GM12878 (cell line): Measurements from ENCODE around the gene ZBTB22. TPM values are rescaled to one million over a fixed set of nuclear protein-coding genes. Genes with fewer than 3 reads are reported as not detected.
A peak's percentile ranks its signal among the peaks of the same experiment; 100 is the strongest.

Experiments used
- ATAC-seq: fragments of 200-7000 bp; cut with Tn5 transposase; 3 replicates; pipeline ENCODE4 v1.9.1; 2020; ENCODE audit warnings: mild to moderate bottlenecking, moderate library complexity
- BruUV-seq: library from RNA; stranded (reverse); fragments of 400-500 nt; replicated peaks from 2 replicates; lab custom pipeline; 2021; lab: Mats Ljungman, UMichigan
- CTCF ChIA-PET: fragments of 300-600 bp; sonication (Branson Sonifier 250); formaldehyde crosslinking; extraction: SDS; loops from one replicate; lab custom pipeline; 2021; ENCODE audit warnings: inconsistent platforms; lab: Yijun Ruan, JAX
- POLR2A ChIA-PET: fragments of 350-600 bp; formaldehyde crosslinking; extraction: SDS; loops from one replicate; lab custom pipeline; 2021; ENCODE audit warnings: inconsistent platforms; lab: Charles Lee
- RAD21 ChIA-PET: fragments of 300-600 bp; sonication (Branson Sonifier 250); formaldehyde crosslinking; loops from one replicate; lab custom pipeline; 2023; ENCODE audit warnings: antibody characterized with exemption; ENCODE audit not compliant: unreplicated experiment; lab: Charles Lee
- SMC1A ChIA-PET: fragments of 300-600 bp; sonication (Branson Sonifier 250); formaldehyde crosslinking; loops from one replicate; lab custom pipeline; 2023; ENCODE audit not compliant: unreplicated experiment, uncharacterized antibody; lab: Charles Lee
- DNase-seq: peaks from one replicate; pipeline ENCODE4 v3.0.0-alpha.2; 2011; ENCODE audit warnings: low read depth, low spot score
- FAIRE-seq: peaks from 3 replicates; lab custom pipeline; 2011; peaks lifted over from hg19 to GRCh38; lab: Jason Lieb, UNC
- H2AFZ ChIP-seq: 2 replicates; pipeline ENCODE4 v1.6.0; 2011; ENCODE audit warnings: low read depth, low read length, control low read depth; ENCODE audit not compliant: control insufficient read depth
- H3K27ac ChIP-seq: 2 replicates; pipeline ENCODE4 v1.5.1; 2011; ENCODE audit warnings: control low read depth; ENCODE audit not compliant: control insufficient read depth, insufficient read depth
- H3K27me3 ChIP-seq, 2 experiments: replicated peaks in 1 of 2; 2 replicates each; pipeline versions ENCODE4 v1.6.0 to v1.6.1; 2011; ENCODE audit warnings: low read length in 1 of 2; ENCODE audit not compliant: control insufficient read depth in 2 of 2, insufficient read depth in 2 of 2
- H3K36me3 ChIP-seq, 2 experiments: 2 replicates each; pipeline ENCODE4 v1.5.1; 2011; ENCODE audit warnings: low read length in 1 of 2; ENCODE audit not compliant: control insufficient read depth in 2 of 2, insufficient read depth in 2 of 2
- H3K4me1 ChIP-seq: 2 replicates; pipeline ENCODE4 v1.6.1; 2011; ENCODE audit warnings: mild to moderate bottlenecking, low read length, moderate library complexity, mixed read lengths; ENCODE audit not compliant: control insufficient read depth, insufficient read depth
- H3K4me2 ChIP-seq: 2 replicates; pipeline ENCODE4 v1.6.0; 2011; ENCODE audit warnings: control low read depth; ENCODE audit not compliant: control insufficient read depth, insufficient read depth
- H3K4me3 ChIP-seq: fragments of 200-600 bp; sonication (generic); 2 replicates; pipeline ENCODE4 v1.5.1; 2016
- H3K79me2 ChIP-seq: 2 replicates; pipeline ENCODE4 v1.6.0; 2011; ENCODE audit warnings: low read length; ENCODE audit not compliant: control insufficient read depth, insufficient read depth
- H3K9ac ChIP-seq: 2 replicates; pipeline ENCODE4 v1.8.0; 2011; ENCODE audit warnings: low read length, control low read depth, mixed read lengths; ENCODE audit not compliant: control insufficient read depth, insufficient read depth
- H3K9me3 ChIP-seq: replicated peaks from 3 replicates; pipeline ENCODE4 v1.5.1; 2011; ENCODE audit warnings: mild to moderate bottlenecking, low read length; ENCODE audit not compliant: control insufficient read depth, insufficient read depth
- H4K20me1 ChIP-seq: 2 replicates; pipeline ENCODE4 v1.6.0; 2011; ENCODE audit not compliant: control insufficient read depth, insufficient read depth
- ASH2L ChIP-seq: fragments of 300-600, 200-600 bp; sonication (generic); IDR thresholded peaks from 2 replicates; pipeline ENCODE4 v1.6.1; 2017; ENCODE audit warnings: low read depth, mild to moderate bottlenecking, borderline replicate concordance
- CREB1 ChIP-seq: IDR thresholded peaks from 2 replicates; pipeline ENCODE4 v1.6.1; 2012; ENCODE audit warnings: low read depth, mild to moderate bottlenecking, inconsistent platforms
- DPF2 ChIP-seq: fragments of 450-650 bp; IDR thresholded peaks from 2 replicates; pipeline ENCODE4 v1.6.1; 2017; ENCODE audit warnings: mild to moderate bottlenecking
- FOS ChIP-seq: IDR thresholded peaks from 3 replicates; pipeline ENCODE4 v1.6.1; 2011; ENCODE audit warnings: borderline replicate concordance; ENCODE audit not compliant: insufficient read length; ENCODE audit errors: extremely low read depth
- HDGF ChIP-seq: fragments of 450-650 bp; IDR thresholded peaks from 2 replicates; pipeline ENCODE4 v1.6.1; 2016; ENCODE audit warnings: antibody characterized with exemption
- MYB ChIP-seq: fragments of 150-350 bp; IDR thresholded peaks from 2 replicates; pipeline ENCODE4 v1.6.1; 2014; ENCODE audit warnings: mild to moderate bottlenecking, low read depth, low read length, borderline replicate concordance
- NFXL1 ChIP-seq: fragments of 450-650 bp; IDR thresholded peaks from 2 replicates; pipeline ENCODE4 v1.6.1; 2017; ENCODE audit warnings: antibody characterized with exemption, mild to moderate bottlenecking, borderline replicate concordance
- PML ChIP-seq: IDR thresholded peaks from 2 replicates; pipeline ENCODE4 v1.6.1; 2012; ENCODE audit warnings: low read length, inconsistent platforms
- RAD51 ChIP-seq: fragments of 450-650 bp; IDR thresholded peaks from 2 replicates; pipeline ENCODE4 v1.6.1; 2016; ENCODE audit warnings: moderate library complexity, mild to moderate bottlenecking, inconsistent platforms
- RELA ChIP-seq: fragments of 450-650 bp; IDR thresholded peaks from 2 replicates; pipeline ENCODE4 v1.8.0; 2014; ENCODE audit warnings: borderline replicate concordance; ENCODE audit not compliant: partially characterized antibody
- SMARCA5 ChIP-seq: fragments of 450-650 bp; IDR thresholded peaks from 2 replicates; pipeline ENCODE4 v1.6.1; 2017; ENCODE audit warnings: mild to moderate bottlenecking
- TARDBP ChIP-seq: IDR thresholded peaks from 2 replicates; pipeline ENCODE4 v1.6.1; 2016; ENCODE audit warnings: borderline replicate concordance
- ZZZ3 ChIP-seq: IDR thresholded peaks from 2 replicates; pipeline ENCODE4 v1.6.1; 2011; ENCODE audit warnings: low read depth; ENCODE audit not compliant: control insufficient read depth, insufficient read length
- WGBS: methylation state at CpG from one replicate; pipeline ENCODE4 v1.1.6; 2016; ENCODE audit warnings: low lambda C conversion rate; ENCODE audit not compliant: insufficient replicate concordance, insufficient coverage; ENCODE audit errors: missing lambda C conversion rate; 5-methylcytosine and 5-hydroxymethylcytosine counted together
- in situ Hi-C: fragments of 300-500 bp; cut with MboI; formaldehyde crosslinking; loops from 9 replicates; pipeline ENCODE4 v1.14.3; 2018; ENCODE audit warnings: mixed read lengths
- intact Hi-C: fragments of 100-400 bp; cut with micrococcal nuclease; formaldehyde crosslinking; loops from one replicate; pipeline ENCODE4 v1.14.2; 2022; ENCODE audit not compliant: unreplicated experiment
- polyA plus RNA-seq, 11 experiments: library from polyadenylated mRNA; depleted of rRNA in 4 of 11; unstranded in 6 of 11; stranded (reverse) in 5 of 11; fragments of >200 nt; fragmentation: Nextera tagmentation in 4 of 11; fragmentation: Illumina TruSeq in 1 of 11; extraction: Ambion mirVana in 4 of 11; extraction: Trizol in 1 of 11; gene quantifications; 1 replicate in 1 of 11; 2 replicates in 10 of 11; pipeline versions ENCODE4 v1.2.1 to v1.2.3, GENCODE V29; 2011 to 2016; ENCODE audit warnings: inconsistent platforms in 2 of 11, missing spikeins in 2 of 11, low read depth in 1 of 11
- total RNA-seq, 4 experiments: library from RNA; depleted of rRNA in 3 of 4; stranded (reverse); fragments of >200 nt in 3 of 4; fragmentation: Illumina TruSeq in 1 of 4; extraction: Trizol in 1 of 4; gene quantifications; 2 replicates each; pipeline versions ENCODE4 v1.2.1 to v1.2.3, GENCODE V29; 2013 to 2021
- TF ChIP-seq, protein P1 (sequence below): IDR thresholded peaks from 2 replicates; pipeline ENCODE4 v1.6.1; 2012; ENCODE audit warnings: low read depth, low read length, improper control_type of control experiment
- TF ChIP-seq, protein P2 (sequence below): IDR thresholded peaks from 2 replicates; pipeline ENCODE4 v1.6.1; 2012; ENCODE audit warnings: mild to moderate bottlenecking, low read depth, low read length
- TF ChIP-seq, protein P3 (sequence below): fragments of 450-650 bp; IDR thresholded peaks from 2 replicates; pipeline ENCODE4 v1.6.1; 2016; ENCODE audit warnings: mild to moderate bottlenecking
- TF ChIP-seq, protein P4 (sequence below): fragments of 450-650 bp; IDR thresholded peaks from 2 replicates; pipeline ENCODE4 v1.6.1; 2018; ENCODE audit warnings: borderline replicate concordance, mild to moderate bottlenecking; ENCODE audit not compliant: partially characterized antibody

The ZBTB22 gene
- total and polyA plus RNA-seq, 10 of the 15 experiments (the other 5 are each of a cell fraction or from before 2014, with no cell fraction given): 0.11 to 9.9 (median 4.8) TPM

DNA sequence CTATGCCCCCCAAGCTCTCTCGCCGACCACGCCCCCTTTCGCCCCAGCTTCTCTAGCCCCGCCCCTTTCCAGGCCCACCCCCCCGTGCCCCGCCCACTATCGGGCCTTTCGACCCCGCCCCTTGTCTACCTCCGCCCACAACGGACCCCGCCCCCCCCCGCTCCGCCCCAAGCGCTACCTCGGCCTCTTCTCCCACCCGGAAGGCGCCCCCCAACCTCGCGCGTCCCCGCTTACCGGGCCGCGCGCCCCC is 200 bp downstream of the ZBTB22 start:
- ChIA-PET POLR2A (interaction anchor here (0.5 to 2.0 kb wide), 16 partner anchors 16 to 1323 kb away, joined by 3 to 12 read pairs (median 5); partner anchors contain the start of genes B3GALT4, HLA-DPA1, HLA-DPB1 and HSD17B8), CTCF (interaction anchor here (0.8 to 2.7 kb wide), 7 partner anchors 16 to 109 kb away, joined by 3 to 19 read pairs (median 4); partner anchors contain the start of genes B3GALT4, CUTA and RING1), SMC1A (interaction anchor here (0.9 to 1.5 kb wide), 4 partner anchors 18 to 114 kb away, joined by 3 to 13 read pairs (median 6); partner anchors contain the start of genes PFDN6 and WDR46), RAD21 (interaction anchor here (0.9 to 2.8 kb wide), 14 partner anchors 8 to 304 kb away, joined by 3 to 22 read pairs (median 4); partner anchors contain the start of genes B3GALT4, ITPR3, PFDN6 and RGL2)
- intact Hi-C loops: loop anchor here (5.0 kb wide), 1 partner anchor 100 kb away; the partner anchor contains the start of gene CUTA
- DNase-seq (no peak), FAIRE-seq (no peak), ATAC-seq (no peak)
- 0 out of 2 replicates have a peak, but pooled peaks cover 3% of the 10 kb centered on the region for H4K20me1 ChIP-seq
- H3K27me3 ChIP-seq: no peaks in the 10 kb centered on the region
- no peak overlapping the region for H2AFZ ChIP-seq
- H3K79me2 ChIP-seq: peaks cover 55% of the 10 kb centered on the region
- WGBS: no CpG with 5 or more reads among the region's 27 CpGs
- no peak overlapping the region; the same call in 1 of the 2 replicates for H3K9ac ChIP-seq
- TF ChIP-seq MYB: no peak
- TF ChIP-seq, protein P1, sequence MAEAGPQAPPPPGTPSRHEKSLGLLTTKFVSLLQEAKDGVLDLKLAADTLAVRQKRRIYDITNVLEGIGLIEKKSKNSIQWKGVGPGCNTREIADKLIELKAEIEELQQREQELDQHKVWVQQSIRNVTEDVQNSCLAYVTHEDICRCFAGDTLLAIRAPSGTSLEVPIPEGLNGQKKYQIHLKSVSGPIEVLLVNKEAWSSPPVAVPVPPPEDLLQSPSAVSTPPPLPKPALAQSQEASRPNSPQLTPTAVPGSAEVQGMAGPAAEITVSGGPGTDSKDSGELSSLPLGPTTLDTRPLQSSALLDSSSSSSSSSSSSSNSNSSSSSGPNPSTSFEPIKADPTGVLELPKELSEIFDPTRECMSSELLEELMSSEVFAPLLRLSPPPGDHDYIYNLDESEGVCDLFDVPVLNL: no peak
- TF ChIP-seq PML: no peak
- TF ChIP-seq RELA: no peak
- TF ChIP-seq NFXL1: no peak
- no peak for TF ChIP-seq TARDBP
- TF ChIP-seq RAD51: no peak
- TF ChIP-seq, protein P2, sequence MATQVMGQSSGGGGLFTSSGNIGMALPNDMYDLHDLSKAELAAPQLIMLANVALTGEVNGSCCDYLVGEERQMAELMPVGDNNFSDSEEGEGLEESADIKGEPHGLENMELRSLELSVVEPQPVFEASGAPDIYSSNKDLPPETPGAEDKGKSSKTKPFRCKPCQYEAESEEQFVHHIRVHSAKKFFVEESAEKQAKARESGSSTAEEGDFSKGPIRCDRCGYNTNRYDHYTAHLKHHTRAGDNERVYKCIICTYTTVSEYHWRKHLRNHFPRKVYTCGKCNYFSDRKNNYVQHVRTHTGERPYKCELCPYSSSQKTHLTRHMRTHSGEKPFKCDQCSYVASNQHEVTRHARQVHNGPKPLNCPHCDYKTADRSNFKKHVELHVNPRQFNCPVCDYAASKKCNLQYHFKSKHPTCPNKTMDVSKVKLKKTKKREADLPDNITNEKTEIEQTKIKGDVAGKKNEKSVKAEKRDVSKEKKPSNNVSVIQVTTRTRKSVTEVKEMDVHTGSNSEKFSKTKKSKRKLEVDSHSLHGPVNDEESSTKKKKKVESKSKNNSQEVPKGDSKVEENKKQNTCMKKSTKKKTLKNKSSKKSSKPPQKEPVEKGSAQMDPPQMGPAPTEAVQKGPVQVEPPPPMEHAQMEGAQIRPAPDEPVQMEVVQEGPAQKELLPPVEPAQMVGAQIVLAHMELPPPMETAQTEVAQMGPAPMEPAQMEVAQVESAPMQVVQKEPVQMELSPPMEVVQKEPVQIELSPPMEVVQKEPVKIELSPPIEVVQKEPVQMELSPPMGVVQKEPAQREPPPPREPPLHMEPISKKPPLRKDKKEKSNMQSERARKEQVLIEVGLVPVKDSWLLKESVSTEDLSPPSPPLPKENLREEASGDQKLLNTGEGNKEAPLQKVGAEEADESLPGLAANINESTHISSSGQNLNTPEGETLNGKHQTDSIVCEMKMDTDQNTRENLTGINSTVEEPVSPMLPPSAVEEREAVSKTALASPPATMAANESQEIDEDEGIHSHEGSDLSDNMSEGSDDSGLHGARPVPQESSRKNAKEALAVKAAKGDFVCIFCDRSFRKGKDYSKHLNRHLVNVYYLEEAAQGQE: no peak
- no peak for TF ChIP-seq CREB1
- TF ChIP-seq, protein P3, sequence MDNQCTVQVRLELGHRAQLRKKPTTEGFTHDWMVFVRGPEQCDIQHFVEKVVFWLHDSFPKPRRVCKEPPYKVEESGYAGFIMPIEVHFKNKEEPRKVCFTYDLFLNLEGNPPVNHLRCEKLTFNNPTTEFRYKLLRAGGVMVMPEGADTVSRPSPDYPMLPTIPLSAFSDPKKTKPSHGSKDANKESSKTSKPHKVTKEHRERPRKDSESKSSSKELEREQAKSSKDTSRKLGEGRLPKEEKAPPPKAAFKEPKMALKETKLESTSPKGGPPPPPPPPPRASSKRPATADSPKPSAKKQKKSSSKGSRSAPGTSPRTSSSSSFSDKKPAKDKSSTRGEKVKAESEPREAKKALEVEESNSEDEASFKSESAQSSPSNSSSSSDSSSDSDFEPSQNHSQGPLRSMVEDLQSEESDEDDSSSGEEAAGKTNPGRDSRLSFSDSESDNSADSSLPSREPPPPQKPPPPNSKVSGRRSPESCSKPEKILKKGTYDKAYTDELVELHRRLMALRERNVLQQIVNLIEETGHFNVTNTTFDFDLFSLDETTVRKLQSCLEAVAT: no peak
- TF ChIP-seq FOS: no peak
- TF ChIP-seq SMARCA5: no peak
- no peak for TF ChIP-seq ZZZ3
- no peak for TF ChIP-seq DPF2
- TF ChIP-seq, protein P4, sequence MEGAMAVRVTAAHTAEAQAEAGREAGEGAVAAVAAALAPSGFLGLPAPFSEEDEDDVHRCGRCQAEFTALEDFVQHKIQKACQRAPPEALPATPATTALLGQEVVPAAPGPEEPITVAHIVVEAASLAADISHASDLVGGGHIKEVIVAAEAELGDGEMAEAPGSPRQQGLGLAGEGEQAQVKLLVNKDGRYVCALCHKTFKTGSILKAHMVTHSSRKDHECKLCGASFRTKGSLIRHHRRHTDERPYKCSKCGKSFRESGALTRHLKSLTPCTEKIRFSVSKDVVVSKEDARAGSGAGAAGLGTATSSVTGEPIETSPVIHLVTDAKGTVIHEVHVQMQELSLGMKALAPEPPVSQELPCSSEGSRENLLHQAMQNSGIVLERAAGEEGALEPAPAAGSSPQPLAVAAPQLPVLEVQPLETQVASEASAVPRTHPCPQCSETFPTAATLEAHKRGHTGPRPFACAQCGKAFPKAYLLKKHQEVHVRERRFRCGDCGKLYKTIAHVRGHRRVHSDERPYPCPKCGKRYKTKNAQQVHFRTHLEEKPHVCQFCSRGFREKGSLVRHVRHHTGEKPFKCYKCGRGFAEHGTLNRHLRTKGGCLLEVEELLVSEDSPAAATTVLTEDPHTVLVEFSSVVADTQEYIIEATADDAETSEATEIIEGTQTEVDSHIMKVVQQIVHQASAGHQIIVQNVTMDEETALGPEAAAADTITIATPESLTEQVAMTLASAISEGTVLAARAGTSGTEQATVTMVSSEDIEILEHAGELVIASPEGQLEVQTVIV: no peak
- TF ChIP-seq ASH2L: no peak
- no peak for TF ChIP-seq HDGF
- H3K27ac ChIP-seq: no peak overlapping the region
- BruUV-seq: no TSS peak
- H3K4me1 ChIP-seq: peaks cover 35% of the 10 kb centered on the region
- in situ Hi-C loops: no loop called here
- peak overlapping the region; percentile 75; the same call in 1 of the 2 replicates for H3K4me2 ChIP-seq
- no peaks in the 10 kb centered on the region for H3K9me3 ChIP-seq
- H3K4me3 ChIP-seq: peak overlapping the region; percentile 38; the same call in 1 of the 2 replicates
- H3K36me3 ChIP-seq: peaks cover 12 to 16% of the 10 kb centered on the region in 2 experiments; a peak in 3 of 4 replicates
